22Rv1 (cell line): Measurements from ENCODE around the gene BCL11A.

ENCODE experiments used
- H3K27ac ChIP-seq: fragments of 450-650 bp; 2 replicates; pipeline ENCODE4 v1.5.1; 2017
- ZFX ChIP-seq: fragments of 450-650 bp; IDR thresholded peaks from 2 replicates; pipeline ENCODE4 v1.6.1; 2017; ENCODE audit warnings: antibody characterized with exemption, borderline replicate concordance
- TF ChIP-seq, protein P1 (sequence below): fragments of 450-650 bp; IDR thresholded peaks from 2 replicates; pipeline ENCODE4 v1.5.1; 2017; ENCODE audit warnings: mild to moderate bottlenecking

Gene BCL11A

DNA sequence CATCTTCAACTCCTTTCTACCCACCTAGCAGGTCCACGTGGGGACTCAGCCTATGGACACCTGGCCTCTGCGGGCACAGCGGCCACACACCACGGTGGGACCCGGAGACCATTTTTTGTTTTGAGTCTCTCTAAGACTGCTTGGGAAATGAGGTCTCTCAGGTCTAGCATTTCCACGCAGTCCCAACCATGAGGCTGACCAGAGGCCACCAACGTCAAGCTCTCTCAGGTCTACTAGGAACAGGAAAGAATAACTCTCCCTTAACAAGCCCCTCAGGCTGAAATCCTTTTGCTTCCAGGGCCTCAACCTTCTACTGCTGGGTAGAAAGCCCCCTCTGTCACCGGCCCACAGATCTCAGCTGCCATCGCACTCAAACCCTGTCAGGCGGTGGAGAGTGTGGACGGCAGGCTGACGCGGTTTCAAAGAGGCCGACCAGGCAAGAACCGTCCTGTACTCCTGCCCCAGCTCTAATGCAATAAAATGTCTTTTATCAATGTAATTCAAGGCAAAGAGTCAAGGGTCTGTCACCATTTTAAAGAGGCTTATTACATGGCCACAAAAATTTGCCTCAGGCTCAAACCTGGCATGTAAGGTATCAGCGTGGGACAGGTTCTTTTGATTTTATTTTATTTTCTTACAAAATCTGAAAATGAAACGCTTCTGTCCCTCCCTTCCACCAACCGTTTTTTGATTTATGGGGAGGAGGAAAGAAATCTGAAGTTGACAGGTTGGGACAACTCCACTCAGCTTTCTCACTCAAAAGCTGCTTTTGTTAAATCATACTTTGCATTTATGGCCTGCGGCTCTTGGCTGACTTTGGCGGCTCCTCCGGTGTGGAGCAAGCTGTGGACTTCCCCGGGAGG lies 74.0 kb downstream of the BCL11A start:
- TF ChIP-seq, protein P1, sequence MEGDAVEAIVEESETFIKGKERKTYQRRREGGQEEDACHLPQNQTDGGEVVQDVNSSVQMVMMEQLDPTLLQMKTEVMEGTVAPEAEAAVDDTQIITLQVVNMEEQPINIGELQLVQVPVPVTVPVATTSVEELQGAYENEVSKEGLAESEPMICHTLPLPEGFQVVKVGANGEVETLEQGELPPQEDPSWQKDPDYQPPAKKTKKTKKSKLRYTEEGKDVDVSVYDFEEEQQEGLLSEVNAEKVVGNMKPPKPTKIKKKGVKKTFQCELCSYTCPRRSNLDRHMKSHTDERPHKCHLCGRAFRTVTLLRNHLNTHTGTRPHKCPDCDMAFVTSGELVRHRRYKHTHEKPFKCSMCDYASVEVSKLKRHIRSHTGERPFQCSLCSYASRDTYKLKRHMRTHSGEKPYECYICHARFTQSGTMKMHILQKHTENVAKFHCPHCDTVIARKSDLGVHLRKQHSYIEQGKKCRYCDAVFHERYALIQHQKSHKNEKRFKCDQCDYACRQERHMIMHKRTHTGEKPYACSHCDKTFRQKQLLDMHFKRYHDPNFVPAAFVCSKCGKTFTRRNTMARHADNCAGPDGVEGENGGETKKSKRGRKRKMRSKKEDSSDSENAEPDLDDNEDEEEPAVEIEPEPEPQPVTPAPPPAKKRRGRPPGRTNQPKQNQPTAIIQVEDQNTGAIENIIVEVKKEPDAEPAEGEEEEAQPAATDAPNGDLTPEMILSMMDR: no peak
- TF ChIP-seq ZFX: no peak
- peak overlapping the region; percentile 98 for H3K27ac ChIP-seq

DNA sequence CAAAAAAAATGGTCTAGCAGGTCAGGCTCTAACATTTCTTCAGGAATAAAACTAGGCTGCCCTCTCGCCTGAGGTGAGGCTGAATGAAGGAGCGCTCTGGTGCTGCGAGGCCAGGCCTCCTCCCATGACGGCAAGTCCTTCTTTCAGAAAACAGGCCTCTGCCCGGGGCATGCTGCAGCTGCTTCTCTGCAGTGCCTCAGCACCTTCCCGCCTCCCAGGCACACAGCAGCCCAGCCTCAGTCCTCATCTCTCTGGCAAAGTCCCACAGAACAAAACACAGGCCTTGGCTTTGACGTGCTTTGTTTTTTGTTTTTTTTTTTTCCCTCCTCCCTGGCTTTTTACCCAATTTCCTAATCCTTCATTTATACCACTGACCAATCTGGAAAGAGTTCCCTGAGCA lies 74.8 kb downstream of the BCL11A start:
- TF ChIP-seq ZFX: no peak
- TF ChIP-seq, protein P1: no peak
- H3K27ac ChIP-seq: peak overlapping the region; percentile 98

DNA sequence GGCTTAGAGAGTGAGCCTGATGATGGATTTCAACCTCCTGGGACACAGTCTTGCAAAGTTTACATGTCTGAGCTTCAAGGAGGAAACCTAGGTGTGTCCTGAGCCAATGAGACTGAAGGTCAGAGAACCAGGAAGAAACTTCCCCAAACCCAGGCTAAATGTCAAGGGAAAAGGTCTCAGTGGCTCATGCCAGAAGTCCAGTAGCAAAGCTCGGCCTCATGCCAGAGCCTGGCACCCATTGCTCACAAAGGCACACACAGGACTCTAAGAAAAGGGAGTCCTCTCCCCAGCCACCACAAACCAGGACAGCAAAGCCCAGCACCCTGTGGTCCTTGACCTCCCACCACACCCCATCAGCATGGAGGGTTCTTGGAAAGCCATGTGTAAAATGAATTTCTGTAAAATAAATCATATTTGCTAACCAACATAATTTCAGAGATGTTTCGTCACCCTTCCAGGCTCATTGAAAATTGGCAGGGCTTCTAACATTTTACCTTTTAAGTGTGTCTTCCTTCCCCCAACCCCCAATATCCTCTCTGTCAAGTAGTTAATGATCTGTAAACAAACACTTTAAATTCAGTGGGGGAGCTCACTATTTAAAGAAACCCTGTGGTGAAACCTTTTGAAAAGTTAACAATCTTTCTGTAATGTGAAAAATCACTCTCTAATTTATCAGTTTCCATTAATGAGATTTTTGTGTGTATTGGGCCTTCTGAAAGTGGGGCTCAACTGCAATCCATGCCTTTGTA lies 77.1 kb downstream of the BCL11A start:
- H3K27ac ChIP-seq: no peak overlapping the region
- no peak for TF ChIP-seq ZFX
- TF ChIP-seq, protein P1: no peak

DNA sequence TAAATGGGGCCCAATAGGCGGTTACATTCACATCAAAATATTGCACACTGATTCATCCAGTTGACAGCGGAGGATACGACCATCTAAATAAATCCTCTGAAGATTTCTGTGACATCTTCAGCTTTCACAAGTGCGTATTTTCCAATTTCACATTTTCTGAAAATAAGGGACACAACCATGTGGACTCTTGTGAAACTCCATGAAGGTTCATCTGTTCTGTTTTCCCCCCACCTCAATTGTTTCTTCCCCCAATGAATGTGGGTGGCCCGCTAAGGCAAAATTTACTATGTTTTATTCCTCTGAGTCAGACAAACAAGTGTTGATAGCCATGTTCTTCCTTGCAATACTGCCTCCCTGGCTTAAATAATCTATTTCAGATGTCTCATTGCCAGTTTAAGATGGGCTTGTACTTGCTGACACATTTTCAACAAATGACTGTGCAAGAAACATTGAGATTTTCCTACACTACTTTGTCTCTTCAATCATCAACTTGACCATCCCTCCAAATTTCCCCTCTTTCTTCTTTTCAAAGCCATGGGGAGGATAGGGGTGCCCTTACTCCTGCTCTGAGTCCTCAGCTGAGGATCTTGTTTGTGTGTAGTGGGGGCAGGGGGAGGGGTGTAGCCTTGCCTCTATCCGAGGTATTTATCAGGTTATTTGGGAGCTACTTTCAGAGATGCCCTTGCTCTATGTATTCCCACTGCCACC lies 78.2 kb downstream of the BCL11A start:
- TF ChIP-seq ZFX: no peak
- TF ChIP-seq, protein P1: no peak
- no peak overlapping the region for H3K27ac ChIP-seq

DNA sequence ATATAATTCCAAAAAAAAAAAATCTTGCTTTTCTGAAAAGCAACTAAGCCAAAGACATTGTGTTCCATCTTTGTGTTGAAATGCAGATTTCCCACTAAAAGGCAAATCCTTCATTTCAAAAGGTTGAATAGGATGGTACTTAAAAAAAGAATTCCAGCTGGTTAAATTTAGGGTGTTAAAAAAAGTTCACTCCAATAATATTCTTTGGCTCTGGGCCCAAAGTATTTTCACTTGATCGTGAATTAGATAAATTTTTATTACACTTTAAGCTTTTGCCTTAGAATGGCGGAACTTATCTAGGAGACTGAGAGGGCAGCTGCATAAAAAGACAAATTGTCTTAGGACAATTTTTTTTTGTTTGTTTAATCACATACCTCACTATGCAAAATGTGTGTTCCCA lies 79.2 kb downstream of the BCL11A start:
- TF ChIP-seq ZFX: no peak
- TF ChIP-seq, protein P1: no peak
- H3K27ac ChIP-seq: no peak overlapping the region

DNA sequence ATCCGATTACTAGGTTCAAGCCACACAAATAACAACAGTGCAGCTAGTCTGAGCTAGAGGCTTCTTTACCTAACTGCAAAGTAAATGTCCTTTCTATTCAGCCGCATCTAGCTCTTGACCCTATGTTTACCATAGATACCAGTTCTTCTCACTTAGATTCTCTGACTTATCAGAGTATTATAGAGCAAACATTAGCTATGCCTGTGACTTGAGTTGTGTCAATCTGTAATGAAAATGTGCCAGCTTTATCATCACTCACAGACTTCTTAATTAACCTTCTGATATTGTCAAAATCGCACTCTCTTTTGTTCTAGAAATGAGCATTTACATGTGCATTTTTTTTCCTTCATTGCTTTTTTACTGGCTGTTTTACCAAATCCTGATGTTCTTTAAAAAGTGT lies 79.9 kb downstream of the BCL11A start:
- H3K27ac ChIP-seq: no peak overlapping the region
- no peak for TF ChIP-seq ZFX
- TF ChIP-seq, protein P1: no peak
